HUDEP-2 (cell line): ENCODE measurements around the gene CBARP.

ENCODE experiments used
- DNase-seq, 76 experiments: peaks; one replicate each; lab custom pipeline; 2025; ENCODE audit not compliant: unreplicated experiment in 76 of 76; lab: John Stamatoyannopoulos, UW

The CBARP gene

DNA sequence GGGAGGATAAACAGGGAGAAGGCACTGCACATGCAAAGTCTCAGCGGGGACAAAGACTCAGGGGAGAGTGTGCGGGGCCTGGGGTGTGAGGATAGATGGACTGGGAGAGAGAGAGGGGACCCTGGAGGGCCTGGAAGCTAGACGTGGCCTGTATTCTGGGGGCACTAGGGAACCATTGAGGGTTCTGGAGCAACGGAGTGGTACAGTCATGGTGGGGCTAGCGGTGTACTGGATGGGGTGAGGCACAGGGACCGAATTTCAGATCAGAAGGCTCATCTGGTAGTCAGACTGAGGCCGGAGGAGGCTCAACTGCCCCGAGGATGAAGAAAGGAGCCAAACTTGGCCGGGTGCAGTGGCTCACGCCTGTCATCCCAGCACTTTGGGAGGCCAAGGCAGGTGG, 55.7 kb downstream of the CBARP start:
- no peak for DNase-seq

DNA sequence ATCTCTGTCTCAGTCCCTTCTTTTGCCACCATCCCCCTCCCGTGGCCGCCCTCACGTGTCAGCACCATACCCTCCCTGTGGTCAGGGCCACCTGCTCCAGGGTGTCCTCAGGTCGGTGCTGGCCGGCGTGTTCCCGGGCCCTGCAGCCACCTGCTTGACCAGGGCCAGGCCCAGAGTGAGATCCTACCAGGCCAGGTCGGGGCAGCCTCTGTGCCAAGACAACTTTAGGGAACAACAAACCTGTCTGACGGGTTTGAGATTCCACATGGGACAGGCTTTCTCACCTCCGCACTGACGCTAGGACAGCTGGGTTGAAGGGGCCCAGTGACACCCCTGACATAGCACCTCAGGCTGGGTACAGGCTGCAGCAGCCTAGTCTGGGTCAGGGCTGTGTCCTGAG, 56.2 kb downstream of the CBARP start:
- DNase-seq = no peak
